VCaP (cell line): Measurements from ENCODE around the gene PPP1R12B.
"Not testable (repeated sequence)": the region's sequence is repeated elsewhere in the genome, so short reads cannot be mapped to it uniquely, and the experiment has no call there.

Experiments used
- H3K27ac ChIP-seq: fragments of 450-650 bp; 2 replicates; pipeline ENCODE4 v1.5.1; 2017
- CTCF ChIP-seq: fragments of 450-650 bp; conservative IDR thresholded peaks from 2 replicates; pipeline ENCODE4 v1.5.1; 2017; ENCODE audit warnings: mild to moderate bottlenecking, moderate library complexity

Gene PPP1R12B

GRCh38 chr1:202433155-202434043 is 84.9 kb downstream of the PPP1R12B start:
- no peak for TF ChIP-seq CTCF
- no peak overlapping the region for H3K27ac ChIP-seq

GRCh38 chr1:202434059-202434458 is 85.6 kb downstream of the PPP1R12B start:
- no peak overlapping the region for H3K27ac ChIP-seq
- no peak for TF ChIP-seq CTCF

- H3K27ac ChIP-seq: no peak overlapping the region
- no peak for TF ChIP-seq CTCF
These were observed 90.1 kb downstream of the PPP1R12B start for GRCh38 chr1:202438393-202439174.

- H3K27ac ChIP-seq: no peak overlapping the region
- no peak for TF ChIP-seq CTCF
These were observed 90.8 kb downstream of the PPP1R12B start for GRCh38 chr1:202439308-202439707.

GRCh38 chr1:202448140-202448539 is 99.6 kb downstream of the PPP1R12B start:
- H3K27ac ChIP-seq: not testable (repeated sequence)

- H3K27ac ChIP-seq: not testable (repeated sequence)
These were observed 103.1 kb downstream of the PPP1R12B start for GRCh38 chr1:202451641-202452040.

GRCh38 chr1:202452508-202452907 is 104.0 kb downstream of the PPP1R12B start:
- H3K27ac ChIP-seq: no peak overlapping the region
- TF ChIP-seq CTCF: no peak

GRCh38 chr1:202456372-202457169 is 108.1 kb downstream of the PPP1R12B start:
- not testable (repeated sequence) for H3K27ac ChIP-seq

GRCh38 chr1:202458651-202459050 is 110.2 kb downstream of the PPP1R12B start:
- H3K27ac ChIP-seq: not testable (repeated sequence)

- H3K27ac ChIP-seq: not testable (repeated sequence)
These were observed 111.1 kb downstream of the PPP1R12B start for GRCh38 chr1:202459470-202460142.

GRCh38 chr1:202460143-202460495 is 111.6 kb downstream of the PPP1R12B start:
- H3K27ac ChIP-seq: not testable (repeated sequence)
